ENCODE results near the gene KLHL9.

The KLHL9 gene

DNA sequence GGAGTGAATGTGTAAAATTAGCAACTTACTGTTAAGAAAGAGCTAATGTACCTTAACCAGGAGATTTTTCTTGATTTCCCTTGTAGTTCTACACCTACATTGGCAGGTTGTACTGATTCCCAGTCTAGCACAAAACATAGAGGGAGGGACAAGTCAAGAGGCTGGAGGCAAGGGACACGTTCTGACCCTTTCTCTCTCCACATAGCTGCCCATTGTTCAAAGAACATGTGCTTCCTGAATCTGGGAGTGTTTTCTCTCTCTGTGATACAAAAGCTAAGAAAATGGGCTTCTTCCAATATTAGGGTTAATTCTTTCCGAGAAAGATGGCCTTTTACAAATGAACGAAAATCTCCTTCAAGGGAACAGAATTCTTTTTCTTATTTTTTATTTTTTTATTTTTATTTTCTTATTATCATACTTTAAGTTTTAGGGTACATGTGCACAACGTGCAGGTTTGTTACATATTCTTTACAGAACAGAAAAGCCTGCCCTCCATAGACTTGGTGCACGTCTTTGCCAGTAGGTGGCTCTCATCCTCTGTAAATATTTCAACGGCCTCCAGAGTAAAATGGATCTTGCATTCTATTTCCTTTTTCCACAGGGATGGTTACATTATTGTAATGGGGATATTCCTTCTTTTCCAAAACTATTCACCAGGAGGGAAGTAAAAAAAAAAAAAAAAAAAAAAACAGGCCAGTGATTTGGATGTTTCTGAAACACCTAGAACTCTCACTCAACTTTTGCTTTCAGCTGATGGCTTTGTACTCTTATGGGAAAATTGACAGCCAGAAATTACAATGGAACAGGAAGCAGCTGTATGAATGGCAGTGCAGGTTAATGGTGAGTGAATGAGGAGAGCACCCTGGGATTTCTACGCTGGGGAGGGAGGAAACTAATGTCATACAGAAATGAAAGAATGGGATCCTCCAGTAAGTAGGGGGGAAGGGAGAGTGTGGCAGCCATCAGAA is 17.0 kb downstream of the KLHL9 start:
- peak; percentile 58 for DNase-seq

DNA sequence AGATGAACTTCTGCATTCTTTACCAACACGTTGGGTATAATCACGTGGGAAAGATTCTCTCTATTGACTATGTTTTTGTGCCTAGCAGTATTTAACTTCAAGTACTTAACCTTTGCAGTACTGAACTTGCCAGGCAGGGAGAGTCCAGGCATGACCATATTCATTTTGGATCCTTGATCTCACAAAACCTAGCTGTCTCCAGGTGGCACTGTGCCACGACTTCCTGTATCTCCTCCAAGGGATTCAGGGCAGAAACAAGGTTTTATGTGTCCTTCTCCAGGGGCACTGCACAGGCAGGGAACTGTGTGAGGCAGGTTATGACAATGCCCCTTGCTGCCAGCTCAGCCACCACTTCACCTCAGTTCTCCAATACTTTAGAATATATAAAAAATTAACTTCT is 18.3 kb downstream of the KLHL9 start:
- DNase-seq = no peak

DNA sequence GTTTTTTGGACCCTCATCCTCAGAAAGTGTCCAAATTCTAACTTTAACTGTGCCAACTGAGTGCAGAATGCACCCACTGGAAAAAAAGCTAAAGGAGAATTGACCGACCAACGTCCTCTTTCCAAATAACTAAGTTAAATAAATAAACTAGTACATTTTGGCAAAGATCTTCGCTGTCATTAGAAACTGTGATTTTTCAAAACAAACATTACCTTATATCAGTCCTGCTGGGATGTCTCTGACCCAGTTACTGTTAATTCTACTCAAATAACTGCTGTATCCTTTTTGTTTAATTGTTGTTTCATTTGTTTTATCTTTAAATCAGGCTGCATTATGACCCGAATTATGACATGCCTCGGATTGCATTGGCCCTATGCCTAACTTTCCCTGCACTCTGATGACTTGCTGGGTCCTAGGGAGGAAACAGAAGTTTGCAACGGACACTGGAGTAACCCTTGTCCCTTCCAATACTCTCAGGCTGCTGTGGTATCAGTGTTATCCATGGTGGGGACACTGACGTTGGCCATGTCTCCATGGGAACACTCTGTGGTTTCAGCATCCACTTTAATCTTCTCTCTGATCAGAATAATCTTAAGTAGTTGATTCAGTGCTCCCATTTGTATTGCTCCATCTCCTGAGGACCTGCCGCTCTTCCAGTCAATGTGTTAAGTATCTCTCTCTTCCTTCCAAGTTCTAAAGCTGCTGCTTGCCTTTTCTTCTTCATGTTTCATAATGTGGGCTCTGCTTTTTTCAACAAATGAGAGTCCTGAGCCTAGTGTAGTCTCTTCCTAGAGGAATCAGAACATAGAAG is 19.0 kb downstream of the KLHL9 start:
- DNase-seq = no peak

- no peak for DNase-seq
Measured at GRCh38 chr9:21314152-21314551, 21.1 kb downstream of the KLHL9 start.

DNA sequence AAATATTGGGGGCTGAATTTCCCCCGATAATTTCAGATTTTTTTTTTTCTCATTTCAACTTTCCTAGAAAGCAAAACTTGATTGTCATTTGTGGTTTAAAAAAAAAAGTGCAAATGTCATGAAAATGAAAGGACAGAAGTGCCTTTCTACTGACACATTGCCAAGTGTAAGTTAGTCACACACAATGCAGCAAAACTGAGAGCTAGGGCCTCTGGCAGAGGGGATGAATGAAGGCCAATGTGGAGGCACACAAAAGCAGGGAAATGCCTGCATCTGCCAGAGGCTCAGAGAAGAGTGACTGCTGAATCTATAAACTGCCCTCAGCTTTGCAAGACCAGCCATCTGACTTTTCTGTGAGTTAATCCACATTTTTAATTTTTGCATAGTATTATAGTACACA is 23.3 kb downstream of the KLHL9 start:
- no peak for DNase-seq

DNA sequence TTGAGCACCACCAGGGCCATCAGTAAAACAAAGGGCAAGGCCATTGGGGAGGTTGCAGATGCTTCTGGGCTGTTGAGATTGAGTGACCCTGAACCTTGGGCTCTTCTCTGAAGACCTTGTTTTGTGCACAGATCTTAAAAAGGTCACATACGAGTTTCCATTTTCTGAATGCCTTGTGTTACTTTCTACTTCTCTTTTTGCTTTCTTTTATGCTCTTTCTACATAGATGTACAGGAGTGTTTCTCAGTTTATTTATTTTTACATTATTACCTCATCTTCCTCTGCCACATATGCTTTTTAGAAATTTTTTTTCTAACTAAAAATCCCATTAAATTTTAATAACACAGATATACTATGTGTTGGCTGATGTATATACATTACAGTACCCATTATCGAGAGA is 30.0 kb downstream of the KLHL9 start, which contains the start of gene IFNA5:
Gene IFNA5, minus strand, starts transcription at position 101 of the 400 bp plus-strand sequence. Its CDS starts 57 bp downstream, at position 44.
- DNase-seq = no peak

- DNase-seq = no peak
Measured at GRCh38 chr9:21295992-21296391, 39.2 kb downstream of the KLHL9 start.

DNA sequence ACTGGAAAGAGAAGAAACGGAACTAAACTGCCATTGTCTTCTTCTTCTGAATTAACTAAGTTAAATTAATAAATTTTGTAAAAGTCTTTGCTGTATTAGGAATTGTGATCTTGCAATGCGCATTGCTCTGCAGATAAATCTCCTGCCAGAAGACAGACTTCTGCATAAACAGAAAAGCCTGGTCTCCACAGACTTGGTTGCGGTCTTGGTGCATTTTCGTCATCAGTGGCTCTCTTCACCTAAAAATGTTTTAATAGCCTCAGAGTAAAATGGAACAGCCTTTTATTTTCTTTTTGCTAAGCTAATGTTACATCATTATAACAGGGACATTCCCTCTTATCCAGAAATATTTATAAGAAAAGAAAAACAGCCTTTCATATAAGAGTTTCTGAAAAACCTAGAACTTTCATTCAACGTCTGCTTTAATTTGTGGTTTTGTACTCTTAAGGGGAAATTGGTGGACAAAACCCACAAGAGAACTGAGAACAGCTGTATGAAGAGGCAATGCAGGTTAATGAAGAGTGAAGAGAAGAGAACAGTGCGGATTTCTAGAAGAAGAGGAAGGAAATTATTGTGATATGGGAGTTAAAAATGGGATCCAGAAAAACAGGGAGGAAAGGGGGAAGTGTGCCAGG is 40.2 kb downstream of the KLHL9 start:
- no peak for DNase-seq

- peak; percentile 55 for DNase-seq
Measured at GRCh38 chr9:21294364-21294774, 40.8 kb downstream of the KLHL9 start.

DNA sequence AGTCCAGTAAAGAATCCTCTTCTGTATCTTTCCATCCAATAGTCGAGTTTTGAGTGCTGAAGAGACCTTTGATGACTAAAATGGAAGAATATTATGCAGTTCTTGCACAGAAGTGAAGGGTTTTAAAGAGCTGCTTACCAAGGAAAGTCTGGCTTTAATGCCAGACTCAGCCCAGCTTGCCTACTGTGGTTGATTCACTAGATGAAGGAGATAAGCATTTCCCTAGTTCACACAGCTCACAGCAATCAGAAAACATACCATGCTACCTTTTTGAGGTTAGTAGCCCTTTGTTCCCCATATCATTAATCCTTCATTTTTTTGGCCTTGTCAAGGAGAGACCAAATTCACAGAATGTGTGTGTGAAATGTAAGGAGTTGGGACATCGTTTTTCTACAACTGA is 45.4 kb downstream of the KLHL9 start:
- DNase-seq = no peak

- DNase-seq = no peak
Measured at GRCh38 chr9:21287280-21287679, 47.9 kb downstream of the KLHL9 start.

GRCh38 chr9:21286659-21287058 is 48.5 kb downstream of the KLHL9 start:
- no peak for DNase-seq

DNA sequence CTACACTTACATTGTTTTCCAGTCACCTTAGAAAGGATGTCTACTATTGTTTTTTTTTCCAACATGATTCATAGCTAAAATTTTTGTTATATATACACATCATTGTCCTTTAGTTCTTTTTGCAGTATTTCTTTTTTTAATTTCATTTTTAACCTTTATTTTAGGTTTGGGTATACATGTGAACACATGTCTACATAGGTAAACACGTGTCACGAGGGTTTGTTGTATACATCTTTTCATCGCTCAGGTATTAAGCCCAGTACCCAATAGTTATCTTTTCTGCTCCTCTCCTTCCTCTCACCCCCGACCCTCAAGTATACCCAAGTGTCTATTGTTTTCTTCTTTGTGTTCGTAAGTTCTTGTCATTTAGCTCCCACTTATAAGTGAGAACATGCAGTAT is 49.1 kb downstream of the KLHL9 start:
- DNase-seq = no peak

DNA sequence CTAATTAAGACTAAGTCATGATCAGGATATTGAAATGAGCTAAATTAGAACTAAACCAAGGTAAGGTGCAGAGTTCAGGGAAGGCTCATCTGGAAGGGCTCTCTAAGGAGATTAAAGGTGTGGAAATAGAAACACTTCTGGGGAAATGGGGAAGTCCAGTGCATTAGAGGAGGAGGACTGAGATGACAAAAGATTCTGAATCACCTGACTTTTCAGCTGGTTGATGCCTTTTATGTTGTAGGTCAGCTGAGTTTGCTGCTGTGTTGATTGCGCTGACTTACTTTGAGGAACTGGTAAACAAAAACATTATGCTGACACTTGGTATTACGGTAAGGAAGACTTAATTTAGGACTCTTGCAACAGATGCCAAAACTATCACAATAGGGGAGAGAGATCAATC is 53.9 kb downstream of the KLHL9 start:
- no peak for DNase-seq

Data from HCEC 1CT (cell line).